Colonic mucosa (tissue), 4 donors: Measurements from ENCODE around the gene ZNG1C. TPM values are rescaled to one million over a fixed set of nuclear protein-coding genes. Genes with fewer than 3 reads are reported as not detected.
"Not testable (repeated sequence)": the region's sequence is repeated elsewhere in the genome, so short reads cannot be mapped to it uniquely, and the experiment has no call there.

Experiments used
- DNase-seq: peaks from one replicate; pipeline ENCODE4 v3.0.0-alpha.2; 2020
- H3K27ac ChIP-seq: fragments of 200-600 bp; one replicate; pipeline ENCODE4 v1.8.0; 2021
- H3K27me3 ChIP-seq: fragments of 200-600 bp; one replicate; pipeline ENCODE4 v1.8.0; 2021
- H3K36me3 ChIP-seq: fragments of 200-600 bp; one replicate; pipeline ENCODE4 v1.8.0; 2021
- H3K4me1 ChIP-seq: fragments of 200-600 bp; one replicate; pipeline ENCODE4 v1.8.0; 2021; ENCODE audit warnings: mild to moderate bottlenecking
- H3K4me3 ChIP-seq: fragments of 200-600 bp; one replicate; pipeline ENCODE4 v1.8.0; 2021
- H3K9ac ChIP-seq, 2 donors: one replicate each; pipeline ENCODE4 v1.7.0; 2013; ENCODE audit warnings: control low read depth in 2 of 2, low read depth in 2 of 2, low read length in 2 of 2
- H3K9me3 ChIP-seq: fragments of 200-600 bp; one replicate; pipeline ENCODE4 v1.8.0; 2021
- intact Hi-C: fragments of 100-400 bp; cut with DNase I; formaldehyde crosslinking; loops from one replicate; pipeline ENCODE4 v1.14.1; 2022
- total RNA-seq, 2 donors: library from RNA; stranded (reverse); fragmentation: NEBNext Ultra II Directional in 1 of 2; extraction: Animal tissue kit (Norgen Biotek cat#: 25700) in 1 of 2; gene quantifications; one replicate each; pipeline ENCODE4 v1.2.1, GENCODE V29; 2021
- donor health status: healthy.
- donor health status: DM: no; HTN: no; CAD: no.
- donor health status: DM: no; HTN: no; CAD: no.

ZNG1C gene
- total RNA-seq, 2 donors from 2014 or later: 22.5 to 29.6 TPM

GRCh38 chr9:68324518-68324917, 82.7 kb downstream of the ZNG1C start:
- intact Hi-C loops, DNase-seq, H3K36me3 ChIP-seq, H3K4me3 ChIP-seq, H3K9ac ChIP-seq, H3K27ac ChIP-seq, H3K27me3 ChIP-seq, H3K9me3 ChIP-seq, H3K4me1 ChIP-seq: not testable (repeated sequence)

- intact Hi-C loops, H3K36me3 ChIP-seq, H3K9me3 ChIP-seq, DNase-seq, H3K4me1 ChIP-seq, H3K9ac ChIP-seq, H3K27ac ChIP-seq, H3K4me3 ChIP-seq, H3K27me3 ChIP-seq: not testable (repeated sequence)
These were observed 87.3 kb downstream of the ZNG1C start for GRCh38 chr9:68329106-68329505.

- DNase-seq, H3K9ac ChIP-seq, H3K4me3 ChIP-seq, H3K27ac ChIP-seq, H3K27me3 ChIP-seq, H3K9me3 ChIP-seq, H3K4me1 ChIP-seq, intact Hi-C loops, H3K36me3 ChIP-seq: not testable (repeated sequence)
These were observed 88.9 kb downstream of the ZNG1C start for GRCh38 chr9:68330531-68331173.

- DNase-seq, intact Hi-C loops, H3K27ac ChIP-seq, H3K27me3 ChIP-seq, H3K9ac ChIP-seq, H3K36me3 ChIP-seq, H3K9me3 ChIP-seq, H3K4me1 ChIP-seq, H3K4me3 ChIP-seq: not testable (repeated sequence)
These were observed 90.3 kb downstream of the ZNG1C start for GRCh38 chr9:68332122-68332521.

GRCh38 chr9:68335935-68336334, 94.2 kb downstream of the ZNG1C start:
- H3K9me3 ChIP-seq, intact Hi-C loops, H3K27ac ChIP-seq, H3K9ac ChIP-seq, H3K36me3 ChIP-seq, DNase-seq, H3K27me3 ChIP-seq, H3K4me1 ChIP-seq, H3K4me3 ChIP-seq: not testable (repeated sequence)

GRCh38 chr9:68336639-68337339, 95.0 kb downstream of the ZNG1C start:
- H3K27me3 ChIP-seq, H3K9ac ChIP-seq, intact Hi-C loops, H3K27ac ChIP-seq, H3K4me1 ChIP-seq, H3K36me3 ChIP-seq, H3K9me3 ChIP-seq, H3K4me3 ChIP-seq, DNase-seq: not testable (repeated sequence)

GRCh38 chr9:68338000-68338399, 96.2 kb downstream of the ZNG1C start:
- DNase-seq: not testable (repeated sequence)

GRCh38 chr9:68342265-68343025, 100.7 kb downstream of the ZNG1C start:
- H3K27me3 ChIP-seq, H3K4me1 ChIP-seq, intact Hi-C loops, H3K27ac ChIP-seq, H3K9me3 ChIP-seq, H3K9ac ChIP-seq, H3K4me3 ChIP-seq, H3K36me3 ChIP-seq, DNase-seq: not testable (repeated sequence)

More at GRCh38 chr9:68338000-68338399, 96.2 kb downstream of the ZNG1C start:
- H3K9ac ChIP-seq, H3K36me3 ChIP-seq, H3K27ac ChIP-seq, H3K27me3 ChIP-seq, H3K4me3 ChIP-seq, H3K4me1 ChIP-seq, H3K9me3 ChIP-seq, intact Hi-C loops: not testable (repeated sequence)

- H3K4me3 ChIP-seq, H3K9ac ChIP-seq, intact Hi-C loops, H3K9me3 ChIP-seq, DNase-seq, H3K27me3 ChIP-seq, H3K27ac ChIP-seq, H3K4me1 ChIP-seq, H3K36me3 ChIP-seq: not testable (repeated sequence)
These were observed 101.5 kb downstream of the ZNG1C start for GRCh38 chr9:68343242-68343641.

GRCh38 chr9:68343992-68344391, 102.2 kb downstream of the ZNG1C start:
- H3K9me3 ChIP-seq, H3K4me3 ChIP-seq, DNase-seq, H3K4me1 ChIP-seq, H3K36me3 ChIP-seq, H3K9ac ChIP-seq, intact Hi-C loops, H3K27ac ChIP-seq, H3K27me3 ChIP-seq: not testable (repeated sequence)

Other genes with a start within 250 kb of the ZNG1C start
- gene FOXD4L3, start 60.9 kb downstream of the ZNG1C start, total RNA-seq: not detected
- 10 to 100 TPM in 1 of 2 donors, 1 to 10 TPM in 1; 7.7 to 48.6 TPM for gene PGM5, start 114.6 kb downstream of the ZNG1C start, total RNA-seq